Fibroblast of villous mesenchyme (primary cell): ENCODE data around the gene PUM2. TPM values are rescaled to one million over a fixed set of nuclear protein-coding genes. Genes with fewer than 3 reads are reported as not detected.
"Not testable (repeated sequence)": the region's sequence is repeated elsewhere in the genome, so short reads cannot be mapped to it uniquely, and the experiment has no call there.

Experiments
- DNase-seq: peaks from one replicate; pipeline ENCODE4 v3.0.0-alpha.2; 2010; ENCODE audit warnings: low read depth
- H3K4me3 ChIP-seq: 2 replicates; pipeline ENCODE4 v1.5.1; 2011; ENCODE audit warnings: low read depth, mild to moderate bottlenecking, low read length
- CTCF ChIP-seq: IDR thresholded peaks from 2 replicates; pipeline ENCODE4 v1.5.1; 2012; ENCODE audit warnings: low read depth, mild to moderate bottlenecking, low read length; ENCODE audit not compliant: insufficient read depth
- total RNA-seq: library from RNA; depleted of rRNA; stranded (reverse); fragments of >200 nt; gene quantifications from 2 replicates; pipeline ENCODE4 v1.2.3, GENCODE V29; 2012

The PUM2 gene
- total RNA-seq, 1 donor: 56.1 TPM

GRCh38 chr2:20236496-20236895 lies 114.1 kb downstream of the PUM2 start:
- TF ChIP-seq CTCF: no peak
- no peak for DNase-seq
- H3K4me3 ChIP-seq: no peak overlapping the region

- no peak for DNase-seq
- no peak for TF ChIP-seq CTCF
- no peak overlapping the region for H3K4me3 ChIP-seq
Observed at GRCh38 chr2:20235655-20236305, 114.9 kb downstream of the PUM2 start.

DNA sequence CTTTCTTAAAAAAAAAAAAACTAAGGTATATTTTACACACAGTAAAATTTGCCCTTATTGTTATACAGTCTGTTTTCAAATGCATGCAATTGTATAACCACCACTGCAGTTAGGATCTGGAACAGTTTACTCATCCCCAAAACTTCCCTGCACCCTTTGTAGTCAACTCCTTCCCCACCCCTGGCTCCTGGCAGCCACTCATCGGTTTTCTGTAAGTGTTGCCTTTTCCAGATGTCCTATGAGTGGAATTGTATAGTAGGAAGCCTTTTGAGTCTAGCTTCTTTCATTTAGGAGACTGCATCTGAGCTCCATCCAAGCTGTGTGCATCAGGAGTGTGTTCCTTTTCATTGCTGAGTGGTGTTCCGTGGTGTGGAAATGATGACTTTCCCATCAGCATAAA lies 116.0 kb downstream of the PUM2 start:
- not testable (repeated sequence) for DNase-seq, H3K4me3 ChIP-seq

DNA sequence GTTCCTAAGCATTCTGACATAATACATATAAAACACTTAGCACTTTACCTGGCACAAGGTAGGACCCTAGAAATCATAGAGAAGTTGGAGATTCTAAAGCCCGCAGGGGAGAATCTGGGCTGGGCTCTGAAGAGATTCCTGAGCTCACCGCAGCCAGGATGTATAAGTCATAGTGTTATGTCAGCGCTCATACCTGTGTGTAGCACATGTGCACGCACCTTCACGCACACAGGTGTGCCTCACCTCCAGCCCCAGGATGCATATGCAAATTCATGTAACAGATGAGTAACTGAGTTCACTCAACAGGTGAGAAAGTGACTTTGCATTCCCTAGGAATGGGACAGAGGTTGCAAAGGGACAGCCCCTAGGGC lies 117.8 kb downstream of the PUM2 start:
- no peak overlapping the region for H3K4me3 ChIP-seq
- no peak for DNase-seq
- TF ChIP-seq CTCF: no peak

GRCh38 chr2:20231598-20232026 lies 119.0 kb downstream of the PUM2 start:
- TF ChIP-seq CTCF: no peak
- no peak for DNase-seq

GRCh38 chr2:20231159-20231558 lies 119.5 kb downstream of the PUM2 start:
- TF ChIP-seq CTCF: no peak
- no peak overlapping the region for H3K4me3 ChIP-seq
- no peak for DNase-seq

More at GRCh38 chr2:20231598-20232026, 119.0 kb downstream of the PUM2 start:
- H3K4me3 ChIP-seq: no peak overlapping the region

GRCh38 chr2:20230114-20230425 lies 120.6 kb downstream of the PUM2 start:
- no peak overlapping the region for H3K4me3 ChIP-seq
- no peak for TF ChIP-seq CTCF
- DNase-seq: no peak
